ENCODE data around the gene UBASH3A.

DNA sequence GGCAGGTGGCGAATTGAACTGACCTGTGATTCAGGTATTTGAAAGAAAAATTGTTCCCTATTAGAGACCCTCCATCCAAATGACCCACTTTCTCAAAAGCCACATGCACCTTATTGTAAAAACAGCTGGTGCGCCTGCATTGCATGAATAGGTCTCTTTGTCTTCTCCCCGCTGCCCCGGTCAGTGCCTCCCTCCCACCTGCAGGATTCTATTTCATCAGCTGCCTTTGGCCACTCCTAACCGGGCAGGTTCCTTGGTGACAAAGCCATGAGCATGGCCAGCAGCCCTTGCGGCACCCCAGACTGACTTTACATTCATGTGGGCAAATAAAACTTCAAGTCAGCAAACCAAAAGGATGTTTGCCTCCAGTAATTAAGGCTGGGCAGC is 14.3 kb upstream of the UBASH3A start:
- TF ChIP-seq, protein P1, sequence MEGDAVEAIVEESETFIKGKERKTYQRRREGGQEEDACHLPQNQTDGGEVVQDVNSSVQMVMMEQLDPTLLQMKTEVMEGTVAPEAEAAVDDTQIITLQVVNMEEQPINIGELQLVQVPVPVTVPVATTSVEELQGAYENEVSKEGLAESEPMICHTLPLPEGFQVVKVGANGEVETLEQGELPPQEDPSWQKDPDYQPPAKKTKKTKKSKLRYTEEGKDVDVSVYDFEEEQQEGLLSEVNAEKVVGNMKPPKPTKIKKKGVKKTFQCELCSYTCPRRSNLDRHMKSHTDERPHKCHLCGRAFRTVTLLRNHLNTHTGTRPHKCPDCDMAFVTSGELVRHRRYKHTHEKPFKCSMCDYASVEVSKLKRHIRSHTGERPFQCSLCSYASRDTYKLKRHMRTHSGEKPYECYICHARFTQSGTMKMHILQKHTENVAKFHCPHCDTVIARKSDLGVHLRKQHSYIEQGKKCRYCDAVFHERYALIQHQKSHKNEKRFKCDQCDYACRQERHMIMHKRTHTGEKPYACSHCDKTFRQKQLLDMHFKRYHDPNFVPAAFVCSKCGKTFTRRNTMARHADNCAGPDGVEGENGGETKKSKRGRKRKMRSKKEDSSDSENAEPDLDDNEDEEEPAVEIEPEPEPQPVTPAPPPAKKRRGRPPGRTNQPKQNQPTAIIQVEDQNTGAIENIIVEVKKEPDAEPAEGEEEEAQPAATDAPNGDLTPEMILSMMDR (IDR thresholded peaks at IDR 0.05; ENCODE audit: low read length) = no peak
- no peak for TF ChIP-seq EZH2 (IDR thresholded peaks at IDR 0.05; ENCODE audit: borderline replicate concordance, low read length)
